Esophagus squamous epithelium (tissue), 4 donors: ENCODE results near the gene HOXB4.

Experiments used
- POLR2A ChIP-seq, 4 donors: fragments of 450-650 bp; IDR thresholded peaks; one replicate each; pipeline ENCODE4 v1.6.1; 2017; ENCODE audit warnings: antibody characterized with exemption in 4 of 4, mild to moderate bottlenecking in 4 of 4, moderate library complexity in 3 of 4
- TF ChIP-seq, protein P1 (sequence below), 6 experiments: fragments of 450-650 bp in 4 of 6; fragments of 200-600 bp in 2 of 6; sonication (generic) in 2 of 6; IDR thresholded peaks; one replicate each; pipeline ENCODE4 v1.5.1; 2016 to 2019; ENCODE audit warnings: antibody characterized with exemption in 6 of 6, mild to moderate bottlenecking in 4 of 6, moderate library complexity in 4 of 6

DNA sequence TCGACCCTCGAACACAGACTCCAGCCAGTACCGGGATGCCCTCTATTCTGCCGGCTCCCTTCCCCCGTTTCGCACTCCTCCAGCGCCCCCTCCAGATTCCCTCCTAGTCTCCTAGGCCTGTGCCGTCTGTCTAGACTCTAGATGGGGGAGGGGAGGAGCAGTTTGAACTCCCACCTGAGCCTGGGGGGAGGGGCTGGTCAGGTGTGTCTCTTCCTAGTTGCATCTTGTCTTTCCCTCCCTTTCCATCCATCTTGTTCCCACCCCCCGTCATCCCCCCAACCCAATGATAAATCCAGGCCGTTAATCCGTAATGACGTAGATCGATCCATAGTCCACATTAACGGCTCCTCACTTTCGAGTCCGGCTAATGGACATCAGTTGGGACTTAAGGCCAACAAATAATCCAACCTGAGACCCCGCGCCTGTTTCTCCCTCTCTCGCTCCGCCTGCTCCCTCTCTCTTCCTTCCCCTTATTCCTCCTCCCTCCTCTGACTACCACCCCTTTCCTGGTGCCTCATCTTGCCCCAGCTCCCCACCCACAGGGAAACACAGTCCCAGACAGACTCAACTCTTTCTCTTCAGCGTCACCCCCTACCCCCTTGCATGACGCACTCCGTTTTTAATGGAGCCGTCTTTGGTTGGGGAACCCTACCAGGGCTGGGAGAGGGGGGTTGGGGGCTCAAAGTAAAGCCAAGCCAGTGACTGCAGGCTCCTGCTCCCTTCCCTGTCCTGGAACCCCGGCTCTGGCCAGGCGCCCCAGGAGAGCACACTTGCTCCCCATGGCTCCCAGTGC lies 18.8 kb upstream of the HOXB4 start:
- TF ChIP-seq, protein P1, sequence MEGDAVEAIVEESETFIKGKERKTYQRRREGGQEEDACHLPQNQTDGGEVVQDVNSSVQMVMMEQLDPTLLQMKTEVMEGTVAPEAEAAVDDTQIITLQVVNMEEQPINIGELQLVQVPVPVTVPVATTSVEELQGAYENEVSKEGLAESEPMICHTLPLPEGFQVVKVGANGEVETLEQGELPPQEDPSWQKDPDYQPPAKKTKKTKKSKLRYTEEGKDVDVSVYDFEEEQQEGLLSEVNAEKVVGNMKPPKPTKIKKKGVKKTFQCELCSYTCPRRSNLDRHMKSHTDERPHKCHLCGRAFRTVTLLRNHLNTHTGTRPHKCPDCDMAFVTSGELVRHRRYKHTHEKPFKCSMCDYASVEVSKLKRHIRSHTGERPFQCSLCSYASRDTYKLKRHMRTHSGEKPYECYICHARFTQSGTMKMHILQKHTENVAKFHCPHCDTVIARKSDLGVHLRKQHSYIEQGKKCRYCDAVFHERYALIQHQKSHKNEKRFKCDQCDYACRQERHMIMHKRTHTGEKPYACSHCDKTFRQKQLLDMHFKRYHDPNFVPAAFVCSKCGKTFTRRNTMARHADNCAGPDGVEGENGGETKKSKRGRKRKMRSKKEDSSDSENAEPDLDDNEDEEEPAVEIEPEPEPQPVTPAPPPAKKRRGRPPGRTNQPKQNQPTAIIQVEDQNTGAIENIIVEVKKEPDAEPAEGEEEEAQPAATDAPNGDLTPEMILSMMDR (IDR thresholded peaks at IDR 0.05): no peak
- TF ChIP-seq POLR2A (IDR thresholded peaks at IDR 0.05): no peak
